Ovary (tissue), 3 donors: Measurements from ENCODE around the gene TNNT2.

ENCODE experiments used
- EP300 ChIP-seq: sonication (generic); formaldehyde crosslinking; IDR thresholded peaks from one replicate; pipeline ENCODE4 v1.6.1; 2017; ENCODE audit warnings: antibody characterized with exemption
- POLR2A ChIP-seq: fragments of 450-650 bp; IDR thresholded peaks from one replicate; pipeline ENCODE4 v1.6.1; 2017; ENCODE audit warnings: antibody characterized with exemption, mild to moderate bottlenecking, moderate library complexity
- TF ChIP-seq, protein P1 (sequence below), 3 donors: fragments of 450-650 bp in 2 of 3; fragments of 200-600 bp in 1 of 3; IDR thresholded peaks; one replicate each; pipeline versions ENCODE4 v1.5.1 to v1.8.0; 2016 to 2022; ENCODE audit warnings: antibody characterized with exemption in 3 of 3, mild to moderate bottlenecking in 1 of 3
- donor health status: DM: no; HTN: no; CAD: no.

GRCh38 chr1:201329801-201330200 is 47.7 kb downstream of the TNNT2 start:
- TF ChIP-seq, protein P1, sequence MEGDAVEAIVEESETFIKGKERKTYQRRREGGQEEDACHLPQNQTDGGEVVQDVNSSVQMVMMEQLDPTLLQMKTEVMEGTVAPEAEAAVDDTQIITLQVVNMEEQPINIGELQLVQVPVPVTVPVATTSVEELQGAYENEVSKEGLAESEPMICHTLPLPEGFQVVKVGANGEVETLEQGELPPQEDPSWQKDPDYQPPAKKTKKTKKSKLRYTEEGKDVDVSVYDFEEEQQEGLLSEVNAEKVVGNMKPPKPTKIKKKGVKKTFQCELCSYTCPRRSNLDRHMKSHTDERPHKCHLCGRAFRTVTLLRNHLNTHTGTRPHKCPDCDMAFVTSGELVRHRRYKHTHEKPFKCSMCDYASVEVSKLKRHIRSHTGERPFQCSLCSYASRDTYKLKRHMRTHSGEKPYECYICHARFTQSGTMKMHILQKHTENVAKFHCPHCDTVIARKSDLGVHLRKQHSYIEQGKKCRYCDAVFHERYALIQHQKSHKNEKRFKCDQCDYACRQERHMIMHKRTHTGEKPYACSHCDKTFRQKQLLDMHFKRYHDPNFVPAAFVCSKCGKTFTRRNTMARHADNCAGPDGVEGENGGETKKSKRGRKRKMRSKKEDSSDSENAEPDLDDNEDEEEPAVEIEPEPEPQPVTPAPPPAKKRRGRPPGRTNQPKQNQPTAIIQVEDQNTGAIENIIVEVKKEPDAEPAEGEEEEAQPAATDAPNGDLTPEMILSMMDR (IDR thresholded peaks at IDR 0.05): no peak
- TF ChIP-seq POLR2A: no peak
- no peak for TF ChIP-seq EP300
